Erythroblast (primary cell): ENCODE results near the gene SPAG4.

Experiments
- GATA1 ChIP-seq: IDR thresholded peaks from 2 replicates; pipeline ENCODE4 v1.6.1; 2011; ENCODE audit warnings: low read depth, mild to moderate bottlenecking, control low read depth, low read length, moderate library complexity
- POLR2A ChIP-seq: IDR thresholded peaks from 2 replicates; pipeline ENCODE4 v1.6.1; 2011; ENCODE audit warnings: mild to moderate bottlenecking, low read length

DNA sequence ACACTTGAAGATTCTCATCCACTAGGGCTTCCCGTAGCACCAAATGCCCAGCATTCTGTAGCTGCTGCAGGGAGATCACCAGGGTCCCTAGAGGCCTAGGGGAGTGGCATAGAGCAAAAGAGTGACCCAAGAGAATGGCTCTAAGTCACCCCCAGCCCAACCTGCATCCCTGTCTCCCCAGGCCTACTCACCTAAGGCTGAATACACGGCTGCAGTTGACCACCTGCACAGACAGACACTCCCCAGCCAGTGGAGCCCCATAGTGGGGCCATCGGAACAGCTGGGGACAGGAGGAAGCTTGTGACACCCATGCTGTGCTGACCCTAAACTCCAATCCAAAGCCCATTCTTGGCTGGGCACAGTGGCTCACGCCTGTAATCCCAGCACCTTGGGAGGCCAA, 9.5 kb upstream of the SPAG4 start:
- no peak for TF ChIP-seq POLR2A
- TF ChIP-seq GATA1, result no peak
